DND-41 (cell line): ENCODE measurements around the gene EAF1.
A peak's percentile ranks its signal among the peaks of the same experiment; 100 is the strongest.
"Not testable (repeated sequence)": the region's sequence is repeated elsewhere in the genome, so short reads cannot be mapped to it uniquely, and the experiment has no call there.

ENCODE experiments used
- ATAC-seq: fragments of 200-7000 bp; cut with Tn5 transposase; 3 replicates; pipeline ENCODE4 v1.9.1; 2021; ENCODE audit warnings: low read depth; ENCODE audit not compliant: insufficient read depth
- DNase-seq: peaks from one replicate; pipeline ENCODE4 v3.0.0-alpha.2; 2020
- H2AFZ ChIP-seq: 2 replicates; pipeline ENCODE4 v1.6.0; 2012; ENCODE audit warnings: low read depth, low read length
- H3K27ac ChIP-seq: 2 replicates; pipeline ENCODE4 v1.5.1; 2012; ENCODE audit warnings: low read length, inconsistent platforms
- H3K27me3 ChIP-seq: fragments of 200-600 bp; sonication (generic); 2 replicates; pipeline ENCODE4 v1.6.0; 2012; ENCODE audit warnings: low read length, mild to moderate bottlenecking, inconsistent platforms; ENCODE audit not compliant: insufficient read depth, poor library complexity
- H3K36me3 ChIP-seq: 2 replicates; pipeline ENCODE4 v1.5.1; 2012; ENCODE audit warnings: low read length, inconsistent platforms; ENCODE audit not compliant: insufficient read depth
- H3K4me1 ChIP-seq: 2 replicates; pipeline ENCODE4 v1.5.1; 2012; ENCODE audit warnings: mild to moderate bottlenecking, low read length; ENCODE audit not compliant: insufficient read depth
- H3K4me2 ChIP-seq: 2 replicates; pipeline ENCODE4 v1.6.0; 2012; ENCODE audit warnings: mild to moderate bottlenecking, moderate library complexity, low read length, inconsistent platforms; ENCODE audit not compliant: insufficient read depth
- H3K4me3 ChIP-seq, 2 experiments: fragments of 200-600 bp in 1 of 2; shearing (Covaris generic) in 1 of 2; 2 replicates each; pipeline ENCODE4 v1.5.1; 2012 to 2016; ENCODE audit warnings: inconsistent platforms in 2 of 2, low read length in 2 of 2, mild to moderate bottlenecking in 2 of 2, low read depth in 1 of 2, moderate library complexity in 1 of 2
- H3K79me2 ChIP-seq: 2 replicates; pipeline ENCODE4 v1.6.0; 2012; ENCODE audit warnings: low read length, inconsistent platforms; ENCODE audit not compliant: insufficient read depth
- H3K9ac ChIP-seq: 2 replicates; pipeline ENCODE4 v1.6.0; 2012; ENCODE audit warnings: low read depth, mild to moderate bottlenecking, inconsistent platforms, low read length, moderate library complexity
- H3K9me3 ChIP-seq: 2 replicates; pipeline ENCODE4 v1.5.1; 2012; ENCODE audit warnings: low read length, moderate library complexity, mild to moderate bottlenecking, inconsistent platforms; ENCODE audit not compliant: insufficient read depth, severe bottlenecking
- H4K20me1 ChIP-seq: 2 replicates; pipeline ENCODE4 v1.6.0; 2012; ENCODE audit warnings: low read length; ENCODE audit not compliant: insufficient read depth
- CTCF ChIP-seq: IDR thresholded peaks from 2 replicates; pipeline ENCODE4 v1.5.1; 2012; ENCODE audit warnings: borderline replicate concordance, low read length, moderate library complexity, mild to moderate bottlenecking; ENCODE audit not compliant: poor library complexity, severe bottlenecking; ENCODE audit errors: extremely low read depth
- EZH2 ChIP-seq: IDR thresholded peaks from 3 replicates; pipeline ENCODE4 v1.6.1; 2012; ENCODE audit warnings: borderline replicate concordance, low read depth, mild to moderate bottlenecking, moderate library complexity, low read length, inconsistent platforms; ENCODE audit not compliant: severe bottlenecking

The EAF1 gene

GRCh38 chr3:15391007-15391406, 36.4 kb upstream of the EAF1 start:
- Histone ChIP-seq H3K9me3 (peaks cover 7% of the 10 kb centered on the region), H3K4me3 (no peak overlapping the region), H3K79me2 (no peaks in the 10 kb centered on the region), H3K36me3 (no peaks in the 10 kb centered on the region), H3K4me1 (peaks cover 27% of the 10 kb centered on the region), H3K27ac (no peak overlapping the region), H3K27me3 (no peaks in the 10 kb centered on the region), H3K9ac (no peak overlapping the region), H2AFZ (no peak overlapping the region), H3K4me2 (no peak overlapping the region), H4K20me1 (no peaks in the 10 kb centered on the region)
- DNase-seq (no peak), ATAC-seq (no peak)
- TF ChIP-seq CTCF (no peak), EZH2 (no peak)

- H3K4me2 ChIP-seq, H3K79me2 ChIP-seq, H3K27ac ChIP-seq, H3K27me3 ChIP-seq, H4K20me1 ChIP-seq, H2AFZ ChIP-seq, H3K4me3 ChIP-seq, H3K36me3 ChIP-seq, H3K9ac ChIP-seq, ATAC-seq, DNase-seq: not testable (repeated sequence)
- H3K9me3 ChIP-seq = peaks cover 11% of the 10 kb centered on the region
- H3K4me1 ChIP-seq = peaks cover 21% of the 10 kb centered on the region
Observed at GRCh38 chr3:15393252-15393651, 34.1 kb upstream of the EAF1 start.

- Histone ChIP-seq H3K4me1 (peaks cover 13% of the 10 kb centered on the region), H3K9me3 (peaks cover 11% of the 10 kb centered on the region)
- H3K79me2 ChIP-seq, ATAC-seq, H3K4me3 ChIP-seq, H3K4me2 ChIP-seq, H2AFZ ChIP-seq, H3K9ac ChIP-seq, H3K27me3 ChIP-seq, H3K36me3 ChIP-seq, DNase-seq, H3K27ac ChIP-seq, H4K20me1 ChIP-seq: not testable (repeated sequence)
Observed at GRCh38 chr3:15398731-15399133, 28.7 kb upstream of the EAF1 start.

GRCh38 chr3:15399970-15400369, 27.4 kb upstream of the EAF1 start:
- ATAC-seq (peak; percentile 89), DNase-seq (peak; percentile 71)
- no peak overlapping the region for H3K4me3 ChIP-seq
- H3K27ac ChIP-seq = no peak overlapping the region
- H4K20me1 ChIP-seq = no peaks in the 10 kb centered on the region
- no peak overlapping the region for H2AFZ ChIP-seq
- H3K36me3 ChIP-seq = 0 out of 2 replicates have a peak, but pooled peaks cover 4% of the 10 kb centered on the region
- peaks cover 11% of the 10 kb centered on the region for H3K9me3 ChIP-seq
- H3K79me2 ChIP-seq = no peaks in the 10 kb centered on the region
- no peak overlapping the region for H3K4me2 ChIP-seq
- TF ChIP-seq CTCF = no peak
- TF ChIP-seq EZH2 = no peak
- H3K9ac ChIP-seq = no peak overlapping the region
- peaks cover 13% of the 10 kb centered on the region for H3K4me1 ChIP-seq
- H3K27me3 ChIP-seq = no peaks in the 10 kb centered on the region

- DNase-seq (no peak), ATAC-seq (no peak)
- peaks cover 11% of the 10 kb centered on the region for H3K9me3 ChIP-seq
- no peaks in the 10 kb centered on the region for H4K20me1 ChIP-seq
- no peak overlapping the region for H2AFZ ChIP-seq
- H3K4me1 ChIP-seq = peaks cover 13% of the 10 kb centered on the region
- H3K27ac ChIP-seq = no peak overlapping the region
- no peak overlapping the region for H3K9ac ChIP-seq
- no peak for TF ChIP-seq EZH2
- no peak overlapping the region for H3K4me2 ChIP-seq
- no peaks in the 10 kb centered on the region for H3K27me3 ChIP-seq
- no peaks in the 10 kb centered on the region for H3K79me2 ChIP-seq
- H3K4me3 ChIP-seq = no peak overlapping the region
- 0 out of 2 replicates have a peak, but pooled peaks cover 4% of the 10 kb centered on the region for H3K36me3 ChIP-seq
Observed at GRCh38 chr3:15401936-15402335, 25.5 kb upstream of the EAF1 start.
